HG02840 (cell line): ENCODE measurements around the gene ALDOC.
"Not testable (repeated sequence)": the region's sequence is repeated elsewhere in the genome, so short reads cannot be mapped to it uniquely, and the experiment has no call there.

ENCODE experiments used
- ATAC-seq: cut with Tn5 transposase; IDR thresholded peaks from one replicate; pipeline ENCODE4 v1.9.1; 2021; ENCODE audit warnings: mild to moderate bottlenecking, moderate library complexity, moderate number of reproducible peaks; ENCODE audit not compliant: unreplicated experiment, low FRiP score

Gene ALDOC

GRCh38 chr17:28576758-28577465 lies at the start of gene ALDOC:
Gene ALDOC, minus strand, starts transcription at chr17:28576895. Its CDS starts 1,363 bp downstream, at chr17:28575532.
- ATAC-seq, result peak; percentile 81

GRCh38 chr17:28624148-28624547 lies 47.5 kb upstream of the ALDOC start:
- ATAC-seq, result no peak

- no peak for ATAC-seq
Measured at GRCh38 chr17:28623696-28624095, 47.0 kb upstream of the ALDOC start.

- no peak for ATAC-seq
Measured at GRCh38 chr17:28622186-28622585, 45.5 kb upstream of the ALDOC start.

GRCh38 chr17:28620010-28620409 lies 43.3 kb upstream of the ALDOC start:
- no peak for ATAC-seq

GRCh38 chr17:28618464-28618863 lies 41.8 kb upstream of the ALDOC start:
- no peak for ATAC-seq

- ATAC-seq, result no peak
Measured at GRCh38 chr17:28616281-28616680, 39.6 kb upstream of the ALDOC start.

- ATAC-seq, result no peak
Measured at GRCh38 chr17:28615260-28615940, 38.7 kb upstream of the ALDOC start.

GRCh38 chr17:28613931-28614381 lies 37.3 kb upstream of the ALDOC start, which contains the start of gene RSKR:
Gene RSKR, minus strand, starts transcription at chr17:28614185. Its CDS starts 24 bp downstream, at chr17:28614161.
- ATAC-seq, result no peak

GRCh38 chr17:28612936-28613872 lies 36.5 kb upstream of the ALDOC start:
- ATAC-seq, result no peak

GRCh38 chr17:28612531-28612930 lies 35.8 kb upstream of the ALDOC start:
- ATAC-seq, result no peak

- ATAC-seq, result no peak
Measured at GRCh38 chr17:28610376-28610775, 33.7 kb upstream of the ALDOC start.

GRCh38 chr17:28604031-28604430 lies 27.3 kb upstream of the ALDOC start:
- not testable (repeated sequence) for ATAC-seq

- ATAC-seq, result peak; percentile 39
Measured at GRCh38 chr17:28599311-28600184, 22.9 kb upstream of the ALDOC start.

- peak; percentile 71 for ATAC-seq
Measured at GRCh38 chr17:28598799-28599310, 22.2 kb upstream of the ALDOC start, which contains the start of gene SPAG5. Gene SPAG5, minus strand, starts transcription at chr17:28599025. Its CDS starts 79 bp downstream, at chr17:28598946.

GRCh38 chr17:28598389-28598788 lies 21.7 kb upstream of the ALDOC start:
- no peak for ATAC-seq

- no peak for ATAC-seq
Measured at GRCh38 chr17:28597606-28598383, 21.1 kb upstream of the ALDOC start.

- ATAC-seq, result no peak
Measured at GRCh38 chr17:28592260-28592659, 15.6 kb upstream of the ALDOC start.

GRCh38 chr17:28585851-28586250 lies 9.2 kb upstream of the ALDOC start:
- ATAC-seq, result no peak
